Astrocyte (in vitro differentiated cells and primary cell): Measurements from ENCODE around the gene CGREF1.

ENCODE experiments used
- EZH2 ChIP-seq: IDR thresholded peaks from 2 replicates; pipeline ENCODE4 v1.6.1; 2012; ENCODE audit warnings: mild to moderate bottlenecking, low read length, inconsistent platforms; ENCODE audit not compliant: insufficient read depth
- TF ChIP-seq, protein P1 (sequence below): IDR thresholded peaks from 2 replicates; pipeline ENCODE4 v1.5.1; 2011; ENCODE audit warnings: low read depth, mild to moderate bottlenecking, inconsistent platforms, low read length, moderate library complexity; ENCODE audit not compliant: insufficient read depth

DNA sequence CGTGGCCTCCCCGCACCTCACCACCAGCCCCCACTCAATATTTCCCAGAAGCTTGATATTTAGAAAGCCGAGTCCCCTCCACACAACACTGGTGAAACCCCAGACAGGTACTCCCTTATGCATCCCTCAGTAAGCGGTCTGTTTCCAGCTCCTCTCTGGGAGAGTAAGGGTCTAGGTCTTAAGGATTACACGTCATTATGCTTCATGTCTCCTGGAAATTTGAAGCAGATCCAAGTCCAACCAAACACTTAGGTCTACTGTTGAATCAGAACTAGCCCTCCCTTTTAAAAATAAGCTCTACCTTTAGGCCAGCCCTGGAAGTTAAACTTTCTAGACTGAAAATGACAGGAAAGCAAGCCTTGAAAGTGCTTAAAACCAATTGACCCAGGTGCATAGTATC lies 46.0 kb downstream of the CGREF1 start:
- TF ChIP-seq, protein P1, sequence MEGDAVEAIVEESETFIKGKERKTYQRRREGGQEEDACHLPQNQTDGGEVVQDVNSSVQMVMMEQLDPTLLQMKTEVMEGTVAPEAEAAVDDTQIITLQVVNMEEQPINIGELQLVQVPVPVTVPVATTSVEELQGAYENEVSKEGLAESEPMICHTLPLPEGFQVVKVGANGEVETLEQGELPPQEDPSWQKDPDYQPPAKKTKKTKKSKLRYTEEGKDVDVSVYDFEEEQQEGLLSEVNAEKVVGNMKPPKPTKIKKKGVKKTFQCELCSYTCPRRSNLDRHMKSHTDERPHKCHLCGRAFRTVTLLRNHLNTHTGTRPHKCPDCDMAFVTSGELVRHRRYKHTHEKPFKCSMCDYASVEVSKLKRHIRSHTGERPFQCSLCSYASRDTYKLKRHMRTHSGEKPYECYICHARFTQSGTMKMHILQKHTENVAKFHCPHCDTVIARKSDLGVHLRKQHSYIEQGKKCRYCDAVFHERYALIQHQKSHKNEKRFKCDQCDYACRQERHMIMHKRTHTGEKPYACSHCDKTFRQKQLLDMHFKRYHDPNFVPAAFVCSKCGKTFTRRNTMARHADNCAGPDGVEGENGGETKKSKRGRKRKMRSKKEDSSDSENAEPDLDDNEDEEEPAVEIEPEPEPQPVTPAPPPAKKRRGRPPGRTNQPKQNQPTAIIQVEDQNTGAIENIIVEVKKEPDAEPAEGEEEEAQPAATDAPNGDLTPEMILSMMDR: no peak
- TF ChIP-seq EZH2: no peak
